Measurements from ENCODE around the gene MAFG.

GRCh38 chr17:81888988-81889595 lies 38.4 kb downstream of the MAFG start:
- TF ChIP-seq EZH2phosphoT487 (IDR thresholded peaks at IDR 0.05; ENCODE audit: low read length): no peak
- TF ChIP-seq CTCF (IDR thresholded peaks at IDR 0.05; ENCODE audit: low read length): no peak
- TF ChIP-seq EZH2 (optimal IDR thresholded peaks at IDR 0.05; ENCODE audit: low read depth, low read length): no peak

Data from MM.1S (cell line).